HG03175 (cell line): Measurements from ENCODE around the gene SLC6A3.

Experiments
- ATAC-seq: cut with Tn5 transposase; IDR thresholded peaks from one replicate; pipeline ENCODE4 v1.9.1; 2021; ENCODE audit warnings: mild to moderate bottlenecking, moderate library complexity; ENCODE audit not compliant: unreplicated experiment

SLC6A3 gene

GRCh38 chr5:1409381-1410110, 35.7 kb downstream of the SLC6A3 start:
- ATAC-seq = no peak

- ATAC-seq = no peak
Observed at GRCh38 chr5:1406681-1407640, 38.3 kb downstream of the SLC6A3 start.

GRCh38 chr5:1405539-1406530, 39.4 kb downstream of the SLC6A3 start:
- no peak for ATAC-seq

- no peak for ATAC-seq
Observed at GRCh38 chr5:1405121-1405520, 40.1 kb downstream of the SLC6A3 start.

GRCh38 chr5:1404062-1404461, 41.2 kb downstream of the SLC6A3 start:
- no peak for ATAC-seq

GRCh38 chr5:1402611-1403255, 42.5 kb downstream of the SLC6A3 start:
- no peak for ATAC-seq

GRCh38 chr5:1401536-1402138, 43.6 kb downstream of the SLC6A3 start:
- no peak for ATAC-seq

- no peak for ATAC-seq
Observed at GRCh38 chr5:1400936-1401335, 44.3 kb downstream of the SLC6A3 start.

- ATAC-seq = no peak
Observed at GRCh38 chr5:1400211-1400855, 44.9 kb downstream of the SLC6A3 start.

GRCh38 chr5:1399737-1400136, 45.5 kb downstream of the SLC6A3 start:
- no peak for ATAC-seq

GRCh38 chr5:1396293-1396816, 48.9 kb downstream of the SLC6A3 start:
- ATAC-seq = no peak

GRCh38 chr5:1394881-1395860, 50.1 kb downstream of the SLC6A3 start:
- ATAC-seq = no peak

GRCh38 chr5:1393571-1394501, 51.4 kb downstream of the SLC6A3 start:
- no peak for ATAC-seq

- ATAC-seq = no peak
Observed at GRCh38 chr5:1392801-1393565, 52.3 kb downstream of the SLC6A3 start.

- ATAC-seq = no peak
Observed at GRCh38 chr5:1392261-1392660, 53.0 kb downstream of the SLC6A3 start.

GRCh38 chr5:1391691-1392090, 53.5 kb downstream of the SLC6A3 start:
- no peak for ATAC-seq
